ENCODE data around the gene TNC.

Gene TNC

GRCh38 chr9:115117999-115118878 is at the start of gene TNC:
TNC (minus strand) TSS chr9:115118157; CDS start chr9:115091018, 27,139 bp downstream.
- Histone ChIP-seq H3K4me1 (ENCODE audit: control insufficient read depth, insufficient read depth, low read length, unreplicated experiment) (peaks cover 32% of the 10 kb centered on the region), H2AFZ (ENCODE audit: low read length, unreplicated experiment) (peak within 1 kb of the TSS; percentile 50), H3K36me3 (ENCODE audit: insufficient read depth, low read length) (no peaks in the 10 kb centered on the region), H3K27ac (ENCODE audit: low read depth, low read length) (peak within 1 kb of the TSS; percentile 76), H3K79me2 (ENCODE audit: control insufficient read depth, insufficient read depth, low read length, unreplicated experiment) (peaks cover 4% of the 10 kb centered on the region), H3K4me3 (ENCODE audit: low read depth, low read length) (peak within 1 kb of the TSS; percentile 72), H3K27me3 (ENCODE audit: insufficient read depth, low read length) (no peaks in the 10 kb centered on the region)

GRCh38 chr9:115167175-115167574 is 49.2 kb upstream of the TNC start:
- Histone ChIP-seq H3K4me3 (ENCODE audit: low read depth, low read length) (no peak overlapping the region), H3K79me2 (ENCODE audit: control insufficient read depth, insufficient read depth, low read length, unreplicated experiment) (no peaks in the 10 kb centered on the region), H3K27me3 (ENCODE audit: insufficient read depth, low read length) (no peaks in the 10 kb centered on the region), H2AFZ (ENCODE audit: low read length, unreplicated experiment) (no peak overlapping the region), H3K27ac (ENCODE audit: low read depth, low read length) (no peak overlapping the region), H3K4me1 (ENCODE audit: control insufficient read depth, insufficient read depth, low read length, unreplicated experiment) (peaks cover 20% of the 10 kb centered on the region), H3K36me3 (ENCODE audit: insufficient read depth, low read length) (no peaks in the 10 kb centered on the region)

- Histone ChIP-seq H2AFZ (ENCODE audit: low read length, unreplicated experiment) (no peak overlapping the region), H3K27ac (ENCODE audit: low read depth, low read length) (no peak overlapping the region), H3K4me3 (ENCODE audit: low read depth, low read length) (no peak overlapping the region), H3K27me3 (ENCODE audit: insufficient read depth, low read length) (no peaks in the 10 kb centered on the region), H3K79me2 (ENCODE audit: control insufficient read depth, insufficient read depth, low read length, unreplicated experiment) (no peaks in the 10 kb centered on the region), H3K36me3 (ENCODE audit: insufficient read depth, low read length) (no peaks in the 10 kb centered on the region), H3K4me1 (ENCODE audit: control insufficient read depth, insufficient read depth, low read length, unreplicated experiment) (peaks cover 12% of the 10 kb centered on the region)
These were observed 47.3 kb upstream of the TNC start for GRCh38 chr9:115165233-115165632.

GRCh38 chr9:115164511-115164974 is 46.6 kb upstream of the TNC start:
- no peak overlapping the region for H3K4me3 ChIP-seq (ENCODE audit: low read depth, low read length)
- no peaks in the 10 kb centered on the region for H3K36me3 ChIP-seq (ENCODE audit: insufficient read depth, low read length)
- H3K27ac ChIP-seq (ENCODE audit: low read depth, low read length): no peak overlapping the region; the same call in 1 of the 2 replicates
- no peak overlapping the region for H2AFZ ChIP-seq (ENCODE audit: low read length, unreplicated experiment)
- H3K79me2 ChIP-seq (ENCODE audit: control insufficient read depth, insufficient read depth, low read length, unreplicated experiment): no peaks in the 10 kb centered on the region
- peaks cover 12% of the 10 kb centered on the region for H3K4me1 ChIP-seq (ENCODE audit: control insufficient read depth, insufficient read depth, low read length, unreplicated experiment)
- H3K27me3 ChIP-seq (ENCODE audit: insufficient read depth, low read length): no peaks in the 10 kb centered on the region

- no peak overlapping the region for H3K27ac ChIP-seq (ENCODE audit: low read depth, low read length)
- H3K27me3 ChIP-seq (ENCODE audit: insufficient read depth, low read length): no peaks in the 10 kb centered on the region
- no peak overlapping the region for H3K4me3 ChIP-seq (ENCODE audit: low read depth, low read length)
- H3K4me1 ChIP-seq (ENCODE audit: control insufficient read depth, insufficient read depth, low read length, unreplicated experiment): peaks cover 24% of the 10 kb centered on the region
- no peak overlapping the region for H2AFZ ChIP-seq (ENCODE audit: low read length, unreplicated experiment)
- no peaks in the 10 kb centered on the region for H3K79me2 ChIP-seq (ENCODE audit: control insufficient read depth, insufficient read depth, low read length, unreplicated experiment)
- H3K36me3 ChIP-seq (ENCODE audit: insufficient read depth, low read length): no peaks in the 10 kb centered on the region
These were observed 45.0 kb upstream of the TNC start for GRCh38 chr9:115162946-115163345.

- H3K4me3 ChIP-seq (ENCODE audit: low read depth, low read length): no peak overlapping the region
- peaks cover 34% of the 10 kb centered on the region for H3K4me1 ChIP-seq (ENCODE audit: control insufficient read depth, insufficient read depth, low read length, unreplicated experiment)
- no peaks in the 10 kb centered on the region for H3K36me3 ChIP-seq (ENCODE audit: insufficient read depth, low read length)
These were observed 43.5 kb upstream of the TNC start for GRCh38 chr9:115161446-115161845.

GRCh38 chr9:115158661-115159481 is 40.9 kb upstream of the TNC start:
- Histone ChIP-seq H3K27ac (ENCODE audit: low read depth, low read length) (peak overlapping the region; percentile 69), H3K27me3 (ENCODE audit: insufficient read depth, low read length) (no peaks in the 10 kb centered on the region), H3K36me3 (ENCODE audit: insufficient read depth, low read length) (no peaks in the 10 kb centered on the region), H3K4me3 (ENCODE audit: low read depth, low read length) (no peak overlapping the region), H3K4me1 (ENCODE audit: control insufficient read depth, insufficient read depth, low read length, unreplicated experiment) (peaks cover 27% of the 10 kb centered on the region), H3K79me2 (ENCODE audit: control insufficient read depth, insufficient read depth, low read length, unreplicated experiment) (no peaks in the 10 kb centered on the region), H2AFZ (ENCODE audit: low read length, unreplicated experiment) (no peak overlapping the region)

More at GRCh38 chr9:115161446-115161845, 43.5 kb upstream of the TNC start:
- H3K79me2 ChIP-seq (ENCODE audit: control insufficient read depth, insufficient read depth, low read length, unreplicated experiment): no peaks in the 10 kb centered on the region
- H3K27me3 ChIP-seq (ENCODE audit: insufficient read depth, low read length): no peaks in the 10 kb centered on the region
- no peak overlapping the region for H3K27ac ChIP-seq (ENCODE audit: low read depth, low read length)
- H2AFZ ChIP-seq (ENCODE audit: low read length, unreplicated experiment): no peak overlapping the region

- Histone ChIP-seq H3K27me3 (ENCODE audit: insufficient read depth, low read length) (no peaks in the 10 kb centered on the region), H3K4me1 (ENCODE audit: control insufficient read depth, insufficient read depth, low read length, unreplicated experiment) (peaks cover 27% of the 10 kb centered on the region), H2AFZ (ENCODE audit: low read length, unreplicated experiment) (peak overlapping the region; percentile 85), H3K27ac (ENCODE audit: low read depth, low read length) (peak overlapping the region; percentile 93), H3K79me2 (ENCODE audit: control insufficient read depth, insufficient read depth, low read length, unreplicated experiment) (no peaks in the 10 kb centered on the region), H3K36me3 (ENCODE audit: insufficient read depth, low read length) (no peaks in the 10 kb centered on the region), H3K4me3 (ENCODE audit: low read depth, low read length) (peak overlapping the region; percentile 64)
These were observed 39.3 kb upstream of the TNC start for GRCh38 chr9:115157245-115157674.

GRCh38 chr9:115155037-115155436 is 37.1 kb upstream of the TNC start:
- Histone ChIP-seq H3K4me1 (ENCODE audit: control insufficient read depth, insufficient read depth, low read length, unreplicated experiment) (peaks cover 27% of the 10 kb centered on the region), H3K4me3 (ENCODE audit: low read depth, low read length) (no peak overlapping the region), H2AFZ (ENCODE audit: low read length, unreplicated experiment) (no peak overlapping the region), H3K27ac (ENCODE audit: low read depth, low read length) (no peak overlapping the region), H3K27me3 (ENCODE audit: insufficient read depth, low read length) (no peaks in the 10 kb centered on the region), H3K79me2 (ENCODE audit: control insufficient read depth, insufficient read depth, low read length, unreplicated experiment) (no peaks in the 10 kb centered on the region), H3K36me3 (ENCODE audit: insufficient read depth, low read length) (no peaks in the 10 kb centered on the region)

- Histone ChIP-seq H3K36me3 (ENCODE audit: insufficient read depth, low read length) (no peaks in the 10 kb centered on the region), H2AFZ (ENCODE audit: low read length, unreplicated experiment) (no peak overlapping the region), H3K27ac (ENCODE audit: low read depth, low read length) (no peak overlapping the region), H3K4me1 (ENCODE audit: control insufficient read depth, insufficient read depth, low read length, unreplicated experiment) (peaks cover 27% of the 10 kb centered on the region), H3K4me3 (ENCODE audit: low read depth, low read length) (no peak overlapping the region), H3K27me3 (ENCODE audit: insufficient read depth, low read length) (no peaks in the 10 kb centered on the region), H3K79me2 (ENCODE audit: control insufficient read depth, insufficient read depth, low read length, unreplicated experiment) (no peaks in the 10 kb centered on the region)
These were observed 36.7 kb upstream of the TNC start for GRCh38 chr9:115154617-115155016.

Data from ACC112 (cell line).